GM18505 (cell line): Measurements from ENCODE around the gene NPY5R.
A peak's percentile ranks its signal among the peaks of the same experiment; 100 is the strongest.

ENCODE experiments used
- ATAC-seq: cut with Tn5 transposase; IDR thresholded peaks from one replicate; pipeline ENCODE4 v1.9.1; 2021; ENCODE audit not compliant: unreplicated experiment
- POLR2A ChIP-seq: IDR thresholded peaks from 4 replicates; pipeline ENCODE4 v1.6.1; 2011; ENCODE audit warnings: borderline replicate concordance; ENCODE audit not compliant: insufficient read depth, insufficient read length; ENCODE audit errors: extremely low read depth

NPY5R gene

GRCh38 chr4:163343604-163344146 is at the start of gene NPY5R:
TSS of gene NPY5R (plus strand) at chr4:163343892. CDS start at chr4:163350274, 6,382 bp downstream.
- ATAC-seq, result no peak

GRCh38 chr4:163295138-163295537 is 48.6 kb upstream of the NPY5R start:
- no peak for TF ChIP-seq POLR2A
- no peak for ATAC-seq

More at GRCh38 chr4:163343604-163344146, at the start of gene NPY5R:
- no peak for TF ChIP-seq POLR2A

GRCh38 chr4:163300445-163300844 is 43.2 kb upstream of the NPY5R start:
- ATAC-seq, result no peak

GRCh38 chr4:163303069-163303468 is 40.6 kb upstream of the NPY5R start:
- no peak for ATAC-seq
- TF ChIP-seq POLR2A, result no peak

More at GRCh38 chr4:163300445-163300844, 43.2 kb upstream of the NPY5R start:
- no peak for TF ChIP-seq POLR2A

GRCh38 chr4:163309466-163309865 is 34.2 kb upstream of the NPY5R start:
- no peak for TF ChIP-seq POLR2A
- ATAC-seq, result no peak

GRCh38 chr4:163317110-163317509 is 26.6 kb upstream of the NPY5R start:
- no peak for ATAC-seq
- no peak for TF ChIP-seq POLR2A

- no peak for TF ChIP-seq POLR2A
- ATAC-seq, result no peak
Observed at GRCh38 chr4:163330916-163331628, 12.6 kb upstream of the NPY5R start.

- peak; percentile 41 for ATAC-seq
- no peak for TF ChIP-seq POLR2A
Observed at GRCh38 chr4:163331629-163332376, 11.9 kb upstream of the NPY5R start.

- TF ChIP-seq POLR2A, result no peak
Observed at GRCh38 chr4:163332526-163333406, 10.9 kb upstream of the NPY5R start, which contains the start of gene NPY1R. TSS of gene NPY1R (minus strand) at chr4:163332596. CDS start at chr4:163326554, 6,042 bp downstream.

GRCh38 chr4:163335384-163335783 is 8.3 kb upstream of the NPY5R start:
- no peak for ATAC-seq

More at GRCh38 chr4:163332526-163333406, 10.9 kb upstream of the NPY5R start, which contains the start of gene NPY1R:
- peak; percentile 73 for ATAC-seq

GRCh38 chr4:163344147-163345125 is 744 bp downstream of the NPY5R start:
- TF ChIP-seq POLR2A, result no peak
- no peak for ATAC-seq

More at GRCh38 chr4:163335384-163335783, 8.3 kb upstream of the NPY5R start:
- no peak for TF ChIP-seq POLR2A
